MM.1S (cell line): ENCODE data around the gene ADGRV1.

ENCODE experiments used
- DNase-seq: peaks from one replicate; pipeline ENCODE4 v3.0.0-alpha.2; 2015
- H2AFZ ChIP-seq: fragments of 300-600 bp; sonication (generic); 2 replicates; pipeline ENCODE4 v1.6.0; 2016; ENCODE audit warnings: antibody characterized with exemption, low read length
- H3F3A ChIP-seq: fragments of 300-600 bp; sonication (generic); 2 replicates; pipeline ENCODE4 v1.6.1; 2016; ENCODE audit warnings: mild to moderate bottlenecking, antibody characterized with exemption, low read length, moderate library complexity, mixed read lengths; ENCODE audit not compliant: insufficient read depth
- H3K27ac ChIP-seq: fragments of 300-600 bp; sonication (generic); 2 replicates; pipeline ENCODE4 v1.5.1; 2016; ENCODE audit warnings: mild to moderate bottlenecking, low read length
- H3K27me3 ChIP-seq: fragments of 300-600 bp; sonication (generic); replicated peaks from 2 replicates; pipeline ENCODE4 v1.6.0; 2016; ENCODE audit warnings: low read length; ENCODE audit not compliant: insufficient read depth
- H3K36me3 ChIP-seq: fragments of 300-600 bp; sonication (generic); replicated peaks from 2 replicates; pipeline ENCODE4 v1.6.1; 2016; ENCODE audit warnings: mild to moderate bottlenecking, low read length, mixed read lengths; ENCODE audit not compliant: insufficient read depth
- H3K4me1 ChIP-seq: fragments of 300-600 bp; sonication (generic); 2 replicates; pipeline ENCODE4 v1.6.1; 2016; ENCODE audit warnings: low read length, mixed read lengths
- H3K4me2 ChIP-seq: fragments of 300-600 bp; sonication (generic); 2 replicates; pipeline ENCODE4 v1.6.0; 2016; ENCODE audit warnings: low read depth, low read length
- H3K4me3 ChIP-seq: fragments of 300-600 bp; sonication (generic); 2 replicates; pipeline ENCODE4 v1.5.1; 2016; ENCODE audit warnings: low read length, mixed read lengths
- H3K79me2 ChIP-seq: fragments of 300-600 bp; sonication (generic); 2 replicates; pipeline ENCODE4 v1.6.1; 2016; ENCODE audit warnings: mixed run types, low read length, mixed read lengths
- H3K9ac ChIP-seq: fragments of 300-600 bp; sonication (generic); 2 replicates; pipeline ENCODE4 v1.6.1; 2016; ENCODE audit warnings: low read length, mixed read lengths
- H3K9me2 ChIP-seq: fragments of 300-600 bp; sonication (generic); replicated peaks from 2 replicates; pipeline ENCODE4 v1.6.1; 2016; ENCODE audit warnings: mild to moderate bottlenecking, low read length, mixed read lengths; ENCODE audit not compliant: insufficient read depth
- H3K9me3 ChIP-seq: fragments of 300-600 bp; sonication (generic); replicated peaks from 2 replicates; pipeline ENCODE4 v1.6.1; 2016; ENCODE audit warnings: mild to moderate bottlenecking, low read length, mixed read lengths; ENCODE audit not compliant: insufficient read depth
- H4K20me1 ChIP-seq: fragments of 300-600 bp; sonication (generic); 2 replicates; pipeline ENCODE4 v1.6.1; 2016; ENCODE audit warnings: mild to moderate bottlenecking, low read length, moderate library complexity, mixed read lengths; ENCODE audit not compliant: insufficient read depth
- CTCF ChIP-seq: fragments of 300-600 bp; sonication (generic); IDR thresholded peaks from 2 replicates; pipeline ENCODE4 v1.5.1; 2016; ENCODE audit warnings: antibody characterized with exemption, low read length, mixed read lengths
- EZH2 ChIP-seq: fragments of 300-600 bp; sonication (generic); optimal IDR thresholded peaks from 2 replicates; pipeline ENCODE3; 2017; ENCODE audit warnings: low read depth, mild to moderate bottlenecking, antibody characterized with exemption, low read length, mixed read lengths
- EZH2phosphoT487 ChIP-seq: fragments of 300-600 bp; sonication (generic); IDR thresholded peaks from 2 replicates; pipeline ENCODE4 v1.6.1; 2018; ENCODE audit warnings: antibody characterized with exemption, low read length

ADGRV1 gene

GRCh38 chr5:90553711-90554110 is 4.9 kb upstream of the ADGRV1 start:
- H3K79me2 ChIP-seq: no peaks in the 10 kb centered on the region
- H3K4me3 ChIP-seq: no peak overlapping the region
- H3K4me2 ChIP-seq: no peak overlapping the region
- H3K27ac ChIP-seq: no peak overlapping the region
- no peaks in the 10 kb centered on the region for H3K27me3 ChIP-seq
- H3K9me3 ChIP-seq: no peaks in the 10 kb centered on the region
- no peaks in the 10 kb centered on the region for H4K20me1 ChIP-seq
- TF ChIP-seq EZH2phosphoT487 (no peak), EZH2 (no peak), CTCF (no peak)
- DNase-seq: no peak
- no peaks in the 10 kb centered on the region for H3F3A ChIP-seq
- H3K9ac ChIP-seq: no peak overlapping the region
- H3K9me2 ChIP-seq: no peaks in the 10 kb centered on the region
- H2AFZ ChIP-seq: no peak overlapping the region
- peaks cover 4% of the 10 kb centered on the region; the same call in 1 of the 2 replicates for H3K4me1 ChIP-seq
- no peaks in the 10 kb centered on the region for H3K36me3 ChIP-seq

DNA sequence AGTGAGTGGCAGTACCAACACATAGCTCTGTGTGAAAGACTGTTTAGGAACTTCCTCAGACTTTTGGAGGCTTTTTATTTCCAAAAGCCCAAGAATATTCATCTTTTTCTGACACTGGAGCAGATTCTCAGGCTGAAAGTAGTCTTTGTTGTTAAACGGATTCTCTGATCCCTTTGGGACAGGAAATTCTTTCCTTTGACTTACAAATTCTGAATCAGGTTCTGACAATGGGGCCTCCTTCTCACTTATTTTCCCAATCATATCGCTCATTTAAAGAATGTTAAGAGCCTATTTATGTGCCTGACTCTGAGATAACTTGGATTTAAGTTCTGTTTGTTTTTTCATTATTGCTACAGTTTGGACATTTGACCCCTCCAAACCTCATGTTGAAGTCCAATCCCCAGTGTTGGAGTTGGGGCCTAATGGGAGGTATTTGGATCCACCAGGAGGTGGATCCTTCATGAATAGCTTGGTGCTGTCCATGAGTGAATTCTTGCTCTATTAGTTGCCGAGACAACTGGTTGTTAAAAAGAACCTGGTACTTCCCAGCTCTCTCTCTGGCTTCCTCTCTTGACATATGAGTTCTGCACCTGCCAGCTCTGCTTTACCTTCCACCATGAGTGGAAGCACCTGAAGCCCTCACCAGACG is 4.1 kb upstream of the ADGRV1 start:
- Histone ChIP-seq H3K36me3 (no peaks in the 10 kb centered on the region), H3K27me3 (no peaks in the 10 kb centered on the region), H3K9me3 (no peaks in the 10 kb centered on the region), H2AFZ (no peak overlapping the region), H4K20me1 (no peaks in the 10 kb centered on the region), H3K4me3 (no peak overlapping the region), H3K4me1 (peaks cover 6% of the 10 kb centered on the region; the same call in 1 of the 2 replicates), H3K79me2 (0 out of 2 replicates have a peak, but pooled peaks cover under 1% of the 10 kb centered on the region), H3F3A (no peaks in the 10 kb centered on the region), H3K27ac (no peak overlapping the region), H3K9me2 (no peaks in the 10 kb centered on the region), H3K4me2 (no peak overlapping the region), H3K9ac (no peak overlapping the region)
- TF ChIP-seq CTCF: no peak
- TF ChIP-seq EZH2phosphoT487: no peak
- no peak for TF ChIP-seq EZH2
- no peak for DNase-seq

DNA sequence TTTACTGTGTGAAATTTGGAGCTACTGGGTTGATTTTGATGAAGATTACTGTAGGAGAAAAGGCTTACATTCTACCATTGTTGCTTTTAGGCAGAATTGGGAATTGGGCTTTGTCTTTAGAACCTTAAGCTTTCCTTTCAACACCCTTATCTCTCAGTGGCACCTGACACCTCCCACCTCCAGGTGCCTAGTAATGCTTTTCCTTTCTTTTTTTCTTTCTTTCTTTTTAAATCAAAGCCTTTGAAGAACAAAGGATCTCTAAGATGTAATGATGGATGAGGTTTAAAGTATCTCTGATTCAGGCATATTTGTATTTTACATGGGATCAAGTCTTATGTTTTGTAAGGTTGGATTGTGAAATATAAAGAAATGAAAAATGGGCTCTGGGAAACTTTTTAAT is 2.9 kb upstream of the ADGRV1 start:
- Histone ChIP-seq H3K4me1 (peaks cover 8% of the 10 kb centered on the region; the same call in 1 of the 2 replicates), H3K4me2 (no peak overlapping the region), H3K27ac (no peak overlapping the region)

More for the DNA sequence above, 2.9 kb upstream of the ADGRV1 start:
- no peak for DNase-seq
- TF ChIP-seq CTCF: no peak
- TF ChIP-seq EZH2: no peak
- no peak for TF ChIP-seq EZH2phosphoT487
- no peak overlapping the region for H3K9ac ChIP-seq
- H3K27me3 ChIP-seq: no peaks in the 10 kb centered on the region
- H3K9me2 ChIP-seq: no peaks in the 10 kb centered on the region
- no peaks in the 10 kb centered on the region for H3K9me3 ChIP-seq
- 0 out of 2 replicates have a peak, but pooled peaks cover 3% of the 10 kb centered on the region for H3K79me2 ChIP-seq
- H3K4me3 ChIP-seq: no peak overlapping the region
- no peaks in the 10 kb centered on the region for H4K20me1 ChIP-seq
- no peak overlapping the region for H2AFZ ChIP-seq
- no peaks in the 10 kb centered on the region for H3F3A ChIP-seq
- no peaks in the 10 kb centered on the region for H3K36me3 ChIP-seq
